ENCODE measurements around the gene TMEM54. TPM values are rescaled to one million over a fixed set of nuclear protein-coding genes. Genes with fewer than 3 reads are reported as not detected.

The TMEM54 gene
- total RNA-seq, 2 donors from 2014 or later: 8.6 to 12.3 TPM

- Histone ChIP-seq H3K27me3 (ENCODE audit: control insufficient read depth, insufficient read depth, low read length, poor library complexity, severe bottlenecking) (no peaks in the 10 kb centered on the region), H3K27ac (ENCODE audit: low read depth, low read length) (no peak overlapping the region), H3K9ac (ENCODE audit: extremely low read depth, low read length, poor library complexity, severe bottlenecking) (no peak overlapping the region), H3K36me3 (ENCODE audit: control insufficient read depth, insufficient read depth, low read length) (peaks cover 67% of the 10 kb centered on the region), H3K4me3 (ENCODE audit: low read length) (no peak overlapping the region), H3K4me1 (ENCODE audit: control insufficient read depth, insufficient read depth, low read length) (no peaks in the 10 kb centered on the region), H3K9me3 (ENCODE audit: control insufficient read depth, low read length) (no peaks in the 10 kb centered on the region)
- 96 to 100% methylated on average over 2 of the region's 2 CpGs for WGBS, 2 experiments (ENCODE audit: insufficient coverage in 1 of 2, insufficient read length in 1 of 2)
- no peaks in the 10 kb centered on the region for H3K9me3 Mint-ChIP-seq
- no peak for DNase-seq
- peaks cover 47% of the 10 kb centered on the region for H3K36me3 Mint-ChIP-seq (ENCODE audit: low read depth)
- peaks cover 3% of the 10 kb centered on the region for H3K4me1 Mint-ChIP-seq
- H3K27me3 Mint-ChIP-seq (ENCODE audit: insufficient read depth): no peaks in the 10 kb centered on the region
- no peak overlapping the region for H3K27ac Mint-ChIP-seq
- no peak overlapping the region for H3K4me3 Mint-ChIP-seq
- TF ChIP-seq CTCF (conservative IDR thresholded peaks at IDR 0.05): no peak
These were observed 43.1 kb downstream of the TMEM54 start for GRCh38 chr1:32858136-32858535.

- Histone ChIP-seq H3K36me3 (ENCODE audit: control insufficient read depth, insufficient read depth, low read length) (peaks cover 66% of the 10 kb centered on the region), H3K9me3 (ENCODE audit: control insufficient read depth, low read length) (no peaks in the 10 kb centered on the region), H3K27ac (ENCODE audit: low read depth, low read length) (no peak overlapping the region), H3K27me3 (ENCODE audit: control insufficient read depth, insufficient read depth, low read length, poor library complexity, severe bottlenecking) (no peaks in the 10 kb centered on the region), H3K4me3 (ENCODE audit: low read length) (no peak overlapping the region), H3K9ac (ENCODE audit: extremely low read depth, low read length, poor library complexity, severe bottlenecking) (no peak overlapping the region), H3K4me1 (ENCODE audit: control insufficient read depth, insufficient read depth, low read length) (no peaks in the 10 kb centered on the region)
- no peak for DNase-seq
- Mint-ChIP-seq H3K27me3 (ENCODE audit: insufficient read depth) (no peaks in the 10 kb centered on the region), H3K36me3 (ENCODE audit: low read depth) (peaks cover 54% of the 10 kb centered on the region), H3K4me1 (peaks cover 3% of the 10 kb centered on the region), H3K4me3 (no peak overlapping the region), H3K9me3 (no peaks in the 10 kb centered on the region), H3K27ac (no peak overlapping the region)
- 97% methylated on average over 11 to 13 of the region's 13 CpGs for WGBS, 2 experiments (ENCODE audit: insufficient coverage in 1 of 2, insufficient read length in 1 of 2)
- no peak for TF ChIP-seq CTCF (conservative IDR thresholded peaks at IDR 0.05)
These were observed 45.1 kb downstream of the TMEM54 start for GRCh38 chr1:32855861-32856617.

- Histone ChIP-seq H3K9ac (ENCODE audit: extremely low read depth, low read length, poor library complexity, severe bottlenecking) (no peak overlapping the region), H3K27me3 (ENCODE audit: control insufficient read depth, insufficient read depth, low read length, poor library complexity, severe bottlenecking) (no peaks in the 10 kb centered on the region), H3K27ac (ENCODE audit: low read depth, low read length) (no peak overlapping the region), H3K4me3 (ENCODE audit: low read length) (no peak overlapping the region), H3K4me1 (ENCODE audit: control insufficient read depth, insufficient read depth, low read length) (no peaks in the 10 kb centered on the region), H3K9me3 (ENCODE audit: control insufficient read depth, low read length) (peaks cover 6% of the 10 kb centered on the region), H3K36me3 (ENCODE audit: control insufficient read depth, insufficient read depth, low read length) (peaks cover 59% of the 10 kb centered on the region)
- DNase-seq: no peak
- Mint-ChIP-seq H3K27ac (no peak overlapping the region), H3K9me3 (peaks cover 4% of the 10 kb centered on the region), H3K4me3 (no peak overlapping the region), H3K4me1 (peaks cover 6% of the 10 kb centered on the region), H3K36me3 (ENCODE audit: low read depth) (peaks cover 54% of the 10 kb centered on the region), H3K27me3 (ENCODE audit: insufficient read depth) (no peaks in the 10 kb centered on the region)
- no peak for TF ChIP-seq CTCF (conservative IDR thresholded peaks at IDR 0.05)
- 100% methylated on average over 1 of the region's 2 CpGs; no CpG with 5 or more reads in 1 of the 2 experiments for WGBS, 2 experiments (ENCODE audit: insufficient coverage in 1 of 2, insufficient read length in 1 of 2)
These were observed 52.7 kb downstream of the TMEM54 start for GRCh38 chr1:32848354-32849063.

Other genes starting within 250 kb of the TMEM54 start
- under 1 TPM in 1 of 2 donors, not detected in 1; 0.18 TPM for gene SYNC, start 198.6 kb downstream of the TMEM54 start, total RNA-seq
- 100 to 1,000 TPM; 141 to 154 TPM for gene YARS1, start 84.0 kb downstream of the TMEM54 start, total RNA-seq
- 100 to 1,000 TPM in 1 of 2 donors, 10 to 100 TPM in 1; 91.4 to 112 TPM for gene S100PBP, start 83.7 kb downstream of the TMEM54 start, total RNA-seq
- 1 to 10 TPM; 6.0 to 7.2 TPM for gene FNDC5, start 30.5 kb downstream of the TMEM54 start, total RNA-seq
- gene HPCA, start 14.9 kb downstream of the TMEM54 start, total RNA-seq: 1 to 10 TPM in 1 of 2 donors, not detected in 1; 1.2 TPM
- 10 to 100 TPM; 17.8 TPM for gene RNF19B, start 63.4 kb upstream of the TMEM54 start, total RNA-seq
- 100 to 1,000 TPM; 114 to 118 TPM for gene AK2, start 135.5 kb upstream of the TMEM54 start, total RNA-seq
- 1 to 10 TPM; 1.7 to 3.0 TPM for gene AZIN2, start 179.8 kb upstream of the TMEM54 start, total RNA-seq